Measurements from ENCODE around the gene TEX22. TPM values are rescaled to one million over a fixed set of nuclear protein-coding genes. Genes with fewer than 3 reads are reported as not detected.
A peak's percentile ranks its signal among the peaks of the same experiment; 100 is the strongest.

Gene TEX22
- total and polyA plus RNA-seq, 11 donors = 0.06 to 1.8 (median 0.60) TPM; not detected in 3

- intact Hi-C loops (cut with DNase I) = loop anchor here in 1 of 10 donors (10.0 kb wide), 1 partner anchor 74 kb away; the partner anchor contains the start of gene CRIP1
- 54 to 66% (median 56%) methylated on average over 5 of the region's 5 CpGs for WGBS, 4 donors
- H3K27me3 ChIP-seq = peaks cover 0 to 29% (median 0%) of the 10 kb centered on the region in 9 donors
Observed at GRCh38 chr14:105410642-105411016, 12.3 kb downstream of the TEX22 start.

GRCh38 chr14:105411017-105411941 lies 12.9 kb downstream of the TEX22 start:
- DNase-seq = peak in 2 of 5 donors; percentile 39 to 77
- Histone ChIP-seq H3K9me3 (no peaks in the 10 kb centered on the region), H3K4me1 (peaks cover 0 to 32% (median 18%) of the 10 kb centered on the region in 12 donors), H3K36me3 (no peaks in the 10 kb centered on the region), H3K27me3 (peaks cover 0 to 29% (median 0%) of the 10 kb centered on the region in 9 donors), H3K27ac (no peak overlapping the region), H3K4me3 (peak overlapping the region in 11 of 12 donors; percentile 8 to 53 (median 41))
- intact Hi-C loops (cut with DNase I) = loop anchor here in 1 of 10 donors (10.0 kb wide), 1 partner anchor 74 kb away; the partner anchor contains the start of gene CRIP1
- no peak for TF ChIP-seq POLR2A (IDR thresholded peaks at IDR 0.05)
- TF ChIP-seq CTCF (IDR thresholded peaks at IDR 0.05) = no peak
- ATAC-seq = peak in 3 of 4 donors; percentile 40 to 65 (median 62)
- WGBS, 4 donors = 9 to 42% (median 12%) methylated on average over 23 to 86 of the region's 86 CpGs

More at GRCh38 chr14:105410642-105411016, 12.3 kb downstream of the TEX22 start:
- DNase-seq (peak in 1 of 5 donors; percentile 9), ATAC-seq (no peak)
- peaks cover 0 to 1% (median 0%) of the 10 kb centered on the region in 12 donors for H3K9me3 ChIP-seq
- peak overlapping the region in 4 of 12 donors; percentile 8 to 53 (median 44) for H3K4me3 ChIP-seq
- peaks cover 0 to 30% (median 15%) of the 10 kb centered on the region in 12 donors for H3K4me1 ChIP-seq
- no peak overlapping the region for H3K27ac ChIP-seq
- TF ChIP-seq CTCF (IDR thresholded peaks at IDR 0.05) (no peak), POLR2A (IDR thresholded peaks at IDR 0.05) (no peak)
- H3K36me3 ChIP-seq = no peaks in the 10 kb centered on the region

- DNase-seq (peak in 1 of 5 donors; percentile 57), ATAC-seq (no peak)
- Histone ChIP-seq H3K4me3 (no peak overlapping the region), H3K4me1 (peaks cover 0 to 32% (median 18%) of the 10 kb centered on the region in 12 donors), H3K9me3 (no peaks in the 10 kb centered on the region), H3K27me3 (peaks cover 0 to 29% (median 0%) of the 10 kb centered on the region in 9 donors), H3K27ac (no peak overlapping the region), H3K36me3 (no peaks in the 10 kb centered on the region)
- TF ChIP-seq POLR2A (IDR thresholded peaks at IDR 0.05) (no peak), CTCF (IDR thresholded peaks at IDR 0.05) (no peak)
- intact Hi-C loops (cut with DNase I) = loop anchor here in 1 of 10 donors (10.0 kb wide), 1 partner anchor 73 kb away; the partner anchor contains the start of gene CRIP1
- WGBS, 4 donors = 82 to 86% (median 84%) methylated on average over 14 to 17 of the region's 17 CpGs
Observed at GRCh38 chr14:105411985-105412770, 13.8 kb downstream of the TEX22 start.
